Measurements from ENCODE around the gene RGS17. TPM values are rescaled to one million over a fixed set of nuclear protein-coding genes. Genes with fewer than 3 reads are reported as not detected.

Gene RGS17
- total RNA-seq, 4 donors from 2014 or later, result 0.06 to 0.83 (median 0.34) TPM

DNA sequence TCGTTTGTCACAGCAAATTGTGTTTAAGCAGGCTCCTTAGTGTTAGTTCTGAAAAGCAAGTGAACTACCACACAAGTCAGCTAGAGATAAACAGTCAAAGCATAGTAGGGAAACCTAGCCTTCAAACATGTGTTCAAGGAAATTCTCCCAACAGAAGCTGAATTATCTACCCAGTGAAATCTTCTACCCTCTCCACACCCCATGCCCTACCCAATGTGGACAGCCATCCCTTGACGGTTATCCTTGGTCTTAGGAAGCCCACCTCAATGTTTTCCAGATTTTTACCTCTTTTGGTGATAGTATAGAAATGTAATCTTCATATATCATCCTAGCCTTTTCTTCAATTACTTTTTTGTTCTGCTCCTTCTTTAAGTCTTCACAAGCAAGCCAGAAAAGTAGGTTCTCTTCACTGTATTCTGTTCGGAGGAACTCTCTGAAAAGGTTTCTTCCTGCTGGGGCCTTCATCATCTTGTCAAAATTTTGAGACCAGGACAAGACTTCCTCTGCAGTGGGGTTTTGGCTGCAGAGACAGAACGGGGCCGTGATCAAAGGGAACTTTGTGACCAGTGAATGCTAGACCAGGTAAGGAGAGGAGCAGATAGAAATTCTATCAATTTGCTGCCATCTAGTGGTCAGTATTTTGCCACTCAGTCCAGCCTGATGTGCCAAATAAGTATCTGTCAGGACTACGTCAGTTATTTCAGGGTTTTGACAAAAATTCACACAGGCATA is 106.9 kb downstream of the RGS17 start:
- 47% methylated on average over 6 of the region's 6 CpGs for WGBS
- intact Hi-C loops (cut with DNase I), result loop anchor here (5.0 to 10.0 kb wide), 2 partner anchors 49 to 162 kb away; no protein-coding TSS in a partner anchor
- H3K4me1 ChIP-seq, result no peaks in the 10 kb centered on the region
- H3K9me3 ChIP-seq, result no peaks in the 10 kb centered on the region
- H3K36me3 ChIP-seq, result no peaks in the 10 kb centered on the region
- DNase-seq (ENCODE audit: extremely low spot score), result no peak
- H3K4me3 ChIP-seq, result no peak overlapping the region
- no peak overlapping the region for H3K27ac ChIP-seq (replicated peaks in 1 of 4)
- no peak for TF ChIP-seq POLR2A (IDR thresholded peaks at IDR 0.05; ENCODE audit: low read depth)
- TF ChIP-seq, protein P1, sequence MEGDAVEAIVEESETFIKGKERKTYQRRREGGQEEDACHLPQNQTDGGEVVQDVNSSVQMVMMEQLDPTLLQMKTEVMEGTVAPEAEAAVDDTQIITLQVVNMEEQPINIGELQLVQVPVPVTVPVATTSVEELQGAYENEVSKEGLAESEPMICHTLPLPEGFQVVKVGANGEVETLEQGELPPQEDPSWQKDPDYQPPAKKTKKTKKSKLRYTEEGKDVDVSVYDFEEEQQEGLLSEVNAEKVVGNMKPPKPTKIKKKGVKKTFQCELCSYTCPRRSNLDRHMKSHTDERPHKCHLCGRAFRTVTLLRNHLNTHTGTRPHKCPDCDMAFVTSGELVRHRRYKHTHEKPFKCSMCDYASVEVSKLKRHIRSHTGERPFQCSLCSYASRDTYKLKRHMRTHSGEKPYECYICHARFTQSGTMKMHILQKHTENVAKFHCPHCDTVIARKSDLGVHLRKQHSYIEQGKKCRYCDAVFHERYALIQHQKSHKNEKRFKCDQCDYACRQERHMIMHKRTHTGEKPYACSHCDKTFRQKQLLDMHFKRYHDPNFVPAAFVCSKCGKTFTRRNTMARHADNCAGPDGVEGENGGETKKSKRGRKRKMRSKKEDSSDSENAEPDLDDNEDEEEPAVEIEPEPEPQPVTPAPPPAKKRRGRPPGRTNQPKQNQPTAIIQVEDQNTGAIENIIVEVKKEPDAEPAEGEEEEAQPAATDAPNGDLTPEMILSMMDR (IDR thresholded peaks at IDR 0.05), result peak; percentile 71 to 82 (median 77)
- no peaks in the 10 kb centered on the region for H3K27me3 ChIP-seq

DNA sequence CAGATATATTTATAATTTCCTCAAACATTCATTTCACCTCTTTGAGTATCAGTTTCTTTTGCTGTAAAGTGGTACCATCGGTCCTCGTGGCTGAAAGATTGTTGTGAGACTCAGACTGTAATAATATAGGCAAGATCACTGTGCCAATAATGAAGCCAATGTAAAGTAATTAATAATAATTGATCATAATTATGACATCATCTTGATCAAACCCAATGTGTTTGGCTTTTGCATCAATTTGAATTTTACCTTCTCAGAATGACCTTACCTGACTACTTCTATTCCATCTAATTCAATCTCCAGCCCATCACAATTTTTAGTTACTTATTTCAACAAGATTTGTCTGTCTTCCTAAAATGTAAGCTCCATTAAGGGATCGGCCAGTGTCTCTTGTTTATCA is 112.7 kb downstream of the RGS17 start:
- H3K27me3 ChIP-seq, result no peaks in the 10 kb centered on the region
- intact Hi-C loops (cut with DNase I), result no loop called here
- H3K4me1 ChIP-seq, result no peaks in the 10 kb centered on the region
- H3K36me3 ChIP-seq, result no peaks in the 10 kb centered on the region
- no peak overlapping the region for H3K27ac ChIP-seq (replicated peaks in 1 of 4)
- no peaks in the 10 kb centered on the region for H3K9me3 ChIP-seq
- DNase-seq (ENCODE audit: extremely low spot score), result no peak
- 96% methylated on average over 3 of the region's 3 CpGs for WGBS
- TF ChIP-seq, protein P1 (IDR thresholded peaks at IDR 0.05), result no peak
- no peak for TF ChIP-seq EP300 (IDR thresholded peaks at IDR 0.05)
- no peak for TF ChIP-seq POLR2AphosphoS5 (IDR thresholded peaks at IDR 0.05)
- no peak for TF ChIP-seq POLR2A (IDR thresholded peaks at IDR 0.05; ENCODE audit: low read depth)
- no peak overlapping the region for H3K4me3 ChIP-seq

DNA sequence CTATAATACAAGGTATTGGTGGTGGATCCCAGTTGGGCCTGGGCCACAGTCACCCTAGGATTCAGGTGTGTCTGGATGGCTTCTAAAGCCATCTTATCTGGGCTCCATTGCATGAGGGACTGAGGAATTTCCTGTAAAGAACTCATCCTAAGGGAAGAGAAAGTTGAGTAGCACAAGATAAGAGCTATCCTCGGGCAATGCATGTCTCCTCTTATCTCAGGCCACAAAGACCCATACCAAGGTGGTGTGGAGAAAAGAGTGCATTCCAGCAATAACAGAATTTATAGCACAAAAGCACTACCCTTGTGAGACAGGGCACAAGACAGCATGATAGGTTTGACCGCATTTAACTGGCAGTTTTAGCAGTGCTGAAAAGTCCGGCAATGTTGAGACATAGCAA is 114.2 kb downstream of the RGS17 start:
- TF ChIP-seq POLR2AphosphoS5 (IDR thresholded peaks at IDR 0.05) (no peak), POLR2A (IDR thresholded peaks at IDR 0.05; ENCODE audit: low read depth) (no peak), EP300 (IDR thresholded peaks at IDR 0.05) (no peak)
- TF ChIP-seq, protein P1 (IDR thresholded peaks at IDR 0.05), result no peak
- H3K36me3 ChIP-seq, result no peaks in the 10 kb centered on the region
- intact Hi-C loops (cut with DNase I), result no loop called here
- no peak for DNase-seq (ENCODE audit: extremely low spot score)
- WGBS, result 92% methylated on average over 3 of the region's 3 CpGs
- no peak overlapping the region for H3K27ac ChIP-seq (replicated peaks in 1 of 4)
- no peaks in the 10 kb centered on the region for H3K4me1 ChIP-seq
- H3K27me3 ChIP-seq, result no peaks in the 10 kb centered on the region
- no peaks in the 10 kb centered on the region for H3K9me3 ChIP-seq
- no peak overlapping the region for H3K4me3 ChIP-seq

DNA sequence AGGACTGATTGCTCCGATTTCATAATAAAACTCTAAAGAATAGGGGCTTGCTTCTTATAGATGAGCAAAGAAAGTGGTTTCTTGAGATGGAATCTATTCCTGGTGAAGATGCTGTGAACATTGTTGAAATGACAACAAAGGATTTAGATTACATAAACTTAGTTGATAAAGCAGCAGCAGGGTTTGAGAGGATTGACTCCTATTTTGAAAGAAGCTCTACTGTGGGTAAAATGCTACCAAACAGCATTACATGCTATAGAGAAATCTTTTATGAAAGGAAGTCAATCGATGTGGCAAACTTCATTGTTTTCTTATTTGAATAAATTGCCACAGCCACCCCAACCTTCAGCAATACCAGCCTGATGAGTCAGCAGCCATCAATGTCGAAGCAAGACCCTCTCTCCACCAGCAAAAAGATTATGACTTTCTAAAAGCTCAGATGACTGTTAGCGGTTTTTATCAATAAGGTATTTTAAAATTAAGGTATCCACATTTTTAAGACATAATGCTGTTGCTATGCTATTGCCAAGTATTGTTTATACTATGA is 115.9 kb downstream of the RGS17 start:
- TF ChIP-seq, protein P1 (IDR thresholded peaks at IDR 0.05), result no peak
- TF ChIP-seq POLR2A (IDR thresholded peaks at IDR 0.05; ENCODE audit: low read depth) (no peak), POLR2AphosphoS5 (IDR thresholded peaks at IDR 0.05) (no peak), EP300 (IDR thresholded peaks at IDR 0.05) (no peak)
- H3K9me3 ChIP-seq, result no peaks in the 10 kb centered on the region
- H3K36me3 ChIP-seq, result no peaks in the 10 kb centered on the region
- no peaks in the 10 kb centered on the region for H3K27me3 ChIP-seq
- DNase-seq (ENCODE audit: extremely low spot score), result no peak
- H3K4me1 ChIP-seq, result no peaks in the 10 kb centered on the region
- WGBS, result 80% methylated on average over 4 of the region's 4 CpGs
- no peak overlapping the region for H3K27ac ChIP-seq (replicated peaks in 1 of 4)
- intact Hi-C loops (cut with DNase I), result no loop called here
- no peak overlapping the region for H3K4me3 ChIP-seq

Data from esophagus muscularis mucosa (tissue), 4 donors.